Astrocyte of the cerebellum (primary cell): ENCODE data around the gene CYP39A1.
A peak's percentile ranks its signal among the peaks of the same experiment; 100 is the strongest.

Experiments
- DNase-seq: peaks from one replicate; pipeline ENCODE4 v3.0.0-alpha.2; 2011; ENCODE audit warnings: low read depth
- H3K4me3 ChIP-seq: 2 replicates; pipeline ENCODE4 v1.5.1; 2011; ENCODE audit warnings: mild to moderate bottlenecking, low read depth, low read length, moderate library complexity
- CTCF ChIP-seq: IDR thresholded peaks from 2 replicates; pipeline ENCODE4 v1.5.1; 2012; ENCODE audit warnings: low read length, low read depth, moderate library complexity, mild to moderate bottlenecking; ENCODE audit errors: missing control alignments
- in situ Hi-C: cut with HindIII; loops from 2 replicates; pipeline ENCODE4 v1.10.0; 2017; ENCODE audit warnings: low sequenced_read_pairs

The CYP39A1 gene

GRCh38 chr6:46688117-46688965, 35.7 kb upstream of the CYP39A1 start:
- in situ Hi-C loops = no loop called here
- TF ChIP-seq CTCF = no peak
- DNase-seq = no peak
- H3K4me3 ChIP-seq = no peak overlapping the region

GRCh38 chr6:46687619-46688097, 35.0 kb upstream of the CYP39A1 start, which contains the start of gene TDRD6:
Gene TDRD6 (plus strand): TSS chr6:46687885. CDS start chr6:46688129, 244 bp downstream.
- no peak within 1 kb of the TSS for H3K4me3 ChIP-seq
- DNase-seq = no peak
- TF ChIP-seq CTCF = no peak
- in situ Hi-C loops = no loop called here

- peak; percentile 23 for DNase-seq
- in situ Hi-C loops = no loop called here
- no peak for TF ChIP-seq CTCF
- H3K4me3 ChIP-seq = no peak overlapping the region
Measured at GRCh38 chr6:46684771-46685170, 32.2 kb upstream of the CYP39A1 start.

GRCh38 chr6:46677314-46677654, 24.7 kb upstream of the CYP39A1 start:
- DNase-seq = no peak
- TF ChIP-seq CTCF = peak; percentile 46
- in situ Hi-C loops = no loop called here
- no peak overlapping the region for H3K4me3 ChIP-seq

GRCh38 chr6:46676604-46677313, 24.1 kb upstream of the CYP39A1 start:
- TF ChIP-seq CTCF = no peak
- DNase-seq = no peak
- no peak overlapping the region for H3K4me3 ChIP-seq
- in situ Hi-C loops = no loop called here

- no peak for DNase-seq
- in situ Hi-C loops = loop anchor here (5.0 kb wide), 1 partner anchor 33 kb away; no protein-coding TSS in a partner anchor
- H3K4me3 ChIP-seq = no peak overlapping the region
- TF ChIP-seq CTCF = no peak
Measured at GRCh38 chr6:46674410-46674809, 21.8 kb upstream of the CYP39A1 start.
